Measurements from ENCODE around the gene USP9X.

GRCh38 chrX:41084893-41085511, at the start of gene USP9X:
- TF ChIP-seq, protein P1, sequence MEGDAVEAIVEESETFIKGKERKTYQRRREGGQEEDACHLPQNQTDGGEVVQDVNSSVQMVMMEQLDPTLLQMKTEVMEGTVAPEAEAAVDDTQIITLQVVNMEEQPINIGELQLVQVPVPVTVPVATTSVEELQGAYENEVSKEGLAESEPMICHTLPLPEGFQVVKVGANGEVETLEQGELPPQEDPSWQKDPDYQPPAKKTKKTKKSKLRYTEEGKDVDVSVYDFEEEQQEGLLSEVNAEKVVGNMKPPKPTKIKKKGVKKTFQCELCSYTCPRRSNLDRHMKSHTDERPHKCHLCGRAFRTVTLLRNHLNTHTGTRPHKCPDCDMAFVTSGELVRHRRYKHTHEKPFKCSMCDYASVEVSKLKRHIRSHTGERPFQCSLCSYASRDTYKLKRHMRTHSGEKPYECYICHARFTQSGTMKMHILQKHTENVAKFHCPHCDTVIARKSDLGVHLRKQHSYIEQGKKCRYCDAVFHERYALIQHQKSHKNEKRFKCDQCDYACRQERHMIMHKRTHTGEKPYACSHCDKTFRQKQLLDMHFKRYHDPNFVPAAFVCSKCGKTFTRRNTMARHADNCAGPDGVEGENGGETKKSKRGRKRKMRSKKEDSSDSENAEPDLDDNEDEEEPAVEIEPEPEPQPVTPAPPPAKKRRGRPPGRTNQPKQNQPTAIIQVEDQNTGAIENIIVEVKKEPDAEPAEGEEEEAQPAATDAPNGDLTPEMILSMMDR (IDR thresholded peaks at IDR 0.05; ENCODE audit: poor library complexity) = no peak
- no peak for TF ChIP-seq EZH2phosphoT487 (IDR thresholded peaks at IDR 0.05; ENCODE audit: low read depth, severe bottlenecking, unreplicated experiment)
